ENCODE measurements around the gene RPA3.

GRCh38 chr7:7630626-7631329 lies 87.6 kb downstream of the RPA3 start:
- no peak for TF ChIP-seq CTCF (IDR thresholded peaks at IDR 0.05)
- TF ChIP-seq POLR2AphosphoS5 (IDR thresholded peaks at IDR 0.05): no peak

Data from prostate gland (tissue), 2 donors.